ENCODE measurements around the gene ARHGAP22.

The ARHGAP22 gene

DNA sequence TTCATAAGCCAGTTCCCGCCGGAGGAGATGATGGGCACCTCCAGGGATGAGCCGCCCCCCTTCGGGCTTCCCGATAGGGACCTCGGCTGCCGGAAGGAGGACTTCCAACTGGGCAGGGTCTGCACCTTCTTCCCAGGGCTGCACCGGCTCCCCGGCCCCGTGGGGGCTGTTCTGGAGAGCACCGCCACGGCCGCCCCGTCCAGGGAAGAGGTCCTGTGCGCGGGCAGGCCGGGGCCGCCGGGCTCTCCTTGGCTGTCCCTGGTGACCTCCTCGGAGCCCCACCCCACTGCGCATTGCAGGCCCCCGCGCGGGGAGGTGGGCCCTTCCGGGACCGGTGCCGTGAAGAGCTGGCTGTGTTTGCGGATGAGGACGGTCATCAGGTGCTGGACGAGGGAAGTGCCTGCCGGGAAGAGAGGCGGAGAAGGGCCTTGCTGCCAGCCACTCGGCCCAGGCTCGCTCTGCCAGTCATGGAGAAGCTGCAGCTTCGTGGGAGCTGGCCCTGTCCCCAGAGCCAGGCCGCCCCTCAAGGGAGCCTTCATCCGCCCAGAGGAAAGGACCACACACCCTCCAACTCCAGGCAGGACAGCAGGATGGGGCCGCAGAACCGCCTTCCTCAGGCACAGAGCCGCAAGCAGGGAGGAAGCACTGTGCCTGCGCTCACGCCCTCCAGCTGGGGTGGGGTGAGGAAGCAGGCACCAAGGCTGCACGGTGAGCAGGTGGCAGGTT is 154.0 kb downstream of the ARHGAP22 start:
- Mint-ChIP-seq H3K4me1 (ENCODE audit: low read depth) (no peaks in the 10 kb centered on the region), H3K36me3 (ENCODE audit: low read depth) (no peaks in the 10 kb centered on the region), H3K27ac (no peak overlapping the region), H3K4me3 (no peak overlapping the region), H3K9me3 (no peaks in the 10 kb centered on the region), H3K27me3 (no peaks in the 10 kb centered on the region)

DNA sequence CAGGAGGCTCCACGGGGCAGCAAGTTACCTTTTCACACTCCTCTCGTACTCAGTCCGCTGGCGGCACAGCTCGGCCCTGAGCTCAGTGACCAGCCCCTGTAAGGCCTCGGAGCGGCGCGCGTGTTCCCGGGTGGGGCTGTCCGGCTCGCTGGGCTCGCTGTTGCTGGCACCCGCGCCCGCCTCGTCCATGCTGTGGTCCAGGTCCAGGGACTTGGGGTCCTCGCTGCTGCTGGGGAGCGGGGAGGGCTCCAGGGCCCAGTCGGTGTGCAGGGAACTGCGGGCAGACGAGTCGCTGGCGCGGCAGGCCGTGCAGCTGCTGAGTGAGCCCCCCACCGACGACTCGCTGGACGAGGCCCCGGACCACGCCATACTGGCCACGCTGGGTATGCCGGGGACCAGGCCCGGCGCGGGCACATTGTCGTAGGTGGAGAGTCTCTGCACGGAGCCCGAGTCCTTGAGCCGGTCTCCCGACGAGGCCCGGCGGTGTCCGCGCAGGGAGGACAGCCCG is 154.6 kb downstream of the ARHGAP22 start:
- no peaks in the 10 kb centered on the region for H3K27me3 Mint-ChIP-seq
- no peaks in the 10 kb centered on the region for H3K9me3 Mint-ChIP-seq
- H3K4me1 Mint-ChIP-seq (ENCODE audit: low read depth), result no peaks in the 10 kb centered on the region
- H3K27ac Mint-ChIP-seq, result no peak overlapping the region
- H3K36me3 Mint-ChIP-seq (ENCODE audit: low read depth), result no peaks in the 10 kb centered on the region
- H3K4me3 Mint-ChIP-seq, result no peak overlapping the region

DNA sequence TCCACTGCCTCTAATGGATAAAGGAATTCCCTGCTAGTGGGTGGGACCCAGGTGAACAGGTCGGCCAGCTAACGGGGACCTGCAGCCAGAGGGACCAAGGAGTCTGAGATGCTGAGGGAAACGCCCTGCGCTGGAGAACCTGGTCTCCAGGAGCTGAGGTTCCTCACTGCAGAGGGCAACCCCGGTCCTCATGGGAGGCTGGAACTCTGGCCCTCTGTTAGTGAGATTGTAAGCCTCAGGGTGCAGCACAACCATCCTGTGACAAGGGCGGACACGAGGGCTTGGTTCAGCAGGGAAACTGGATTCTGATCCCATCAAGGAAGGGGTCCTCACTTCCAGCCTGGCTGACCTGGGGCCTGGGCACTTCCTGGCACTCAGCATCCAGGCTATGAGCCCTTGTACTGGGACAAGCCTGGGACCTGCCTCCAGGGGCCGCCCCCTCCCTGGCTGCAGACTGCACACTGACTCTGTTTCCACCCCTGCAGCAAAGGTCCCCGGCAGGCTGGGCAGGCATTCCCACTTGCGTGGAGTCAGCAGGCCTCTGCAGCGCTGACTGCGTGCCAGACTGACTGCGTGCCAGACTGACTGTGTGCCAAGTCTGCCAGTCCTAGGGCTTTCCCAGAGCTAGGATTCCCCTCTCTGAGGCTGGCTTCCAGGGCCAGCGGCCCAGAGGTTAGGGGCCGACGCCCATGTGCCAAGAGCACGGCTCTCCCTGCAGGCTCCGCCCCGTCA is 155.2 kb downstream of the ARHGAP22 start:
- H3K4me1 Mint-ChIP-seq (ENCODE audit: low read depth), result no peaks in the 10 kb centered on the region
- no peaks in the 10 kb centered on the region for H3K9me3 Mint-ChIP-seq
- no peak overlapping the region for H3K27ac Mint-ChIP-seq
- no peak overlapping the region for H3K4me3 Mint-ChIP-seq
- H3K36me3 Mint-ChIP-seq (ENCODE audit: low read depth), result no peaks in the 10 kb centered on the region
- H3K27me3 Mint-ChIP-seq, result no peaks in the 10 kb centered on the region

DNA sequence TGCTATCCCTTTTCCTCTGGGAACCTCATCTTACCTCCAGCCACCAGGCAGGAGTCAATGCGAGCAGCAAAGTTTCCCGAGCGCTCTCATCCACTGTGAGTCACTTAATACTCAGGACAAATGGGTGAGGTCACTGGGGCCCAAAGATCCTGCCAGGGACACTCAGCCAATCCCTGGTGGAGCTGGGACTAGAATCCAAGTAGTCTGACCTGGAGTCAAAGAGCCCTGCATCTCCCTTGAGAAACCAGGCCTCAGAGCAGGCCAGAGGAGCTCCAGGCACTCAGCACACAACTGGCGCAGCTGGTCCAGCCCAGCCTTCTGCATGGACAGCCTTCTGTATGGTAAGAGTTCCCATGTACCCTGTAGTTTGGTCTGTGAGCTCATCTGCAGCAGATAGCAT is 156.1 kb downstream of the ARHGAP22 start:
- no peaks in the 10 kb centered on the region for H3K27me3 Mint-ChIP-seq
- no peaks in the 10 kb centered on the region for H3K9me3 Mint-ChIP-seq
- no peak overlapping the region for H3K27ac Mint-ChIP-seq
- H3K36me3 Mint-ChIP-seq (ENCODE audit: low read depth), result no peaks in the 10 kb centered on the region
- H3K4me3 Mint-ChIP-seq, result no peak overlapping the region
- no peaks in the 10 kb centered on the region for H3K4me1 Mint-ChIP-seq (ENCODE audit: low read depth)

DNA sequence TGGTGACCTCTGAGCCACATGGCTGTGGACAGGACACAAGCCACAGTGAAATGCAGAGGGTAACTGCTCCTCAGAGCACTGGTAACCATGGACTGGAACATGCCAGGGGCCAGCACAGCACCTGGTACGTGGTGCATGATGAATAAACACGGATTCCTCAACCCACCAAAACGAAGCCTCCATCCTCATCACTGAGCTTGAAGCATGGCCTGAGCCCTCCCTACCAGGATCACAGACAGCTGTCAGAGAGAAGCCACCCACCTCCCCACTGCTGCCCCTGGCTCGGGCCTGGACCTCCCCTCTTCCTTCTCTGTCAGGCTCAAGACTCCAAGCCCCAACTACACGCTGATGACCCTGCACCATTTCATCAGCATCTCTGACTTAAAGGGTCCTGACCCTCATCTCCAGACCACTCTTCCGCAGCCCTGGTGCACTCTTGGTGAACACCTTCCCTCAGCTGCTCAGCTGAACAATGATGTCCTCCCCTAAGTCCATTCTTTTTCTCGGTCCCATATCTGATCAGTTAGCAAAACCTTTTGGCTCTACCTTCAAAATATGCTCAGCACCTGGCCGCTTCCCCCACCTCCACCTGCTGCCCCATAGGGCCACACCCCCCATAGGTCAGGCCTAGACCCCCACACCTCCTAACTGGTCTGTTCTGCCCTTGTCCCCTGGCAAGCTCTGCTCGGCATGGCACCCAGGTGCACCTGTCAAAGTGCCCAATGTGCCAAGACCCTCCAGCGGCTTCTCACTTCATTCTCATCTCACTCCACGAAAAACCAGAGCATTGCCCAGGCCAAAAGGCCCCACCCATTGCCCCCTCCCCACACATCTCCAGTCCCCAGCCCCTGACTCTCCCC is 157.3 kb downstream of the ARHGAP22 start:
- Mint-ChIP-seq H3K9me3 (no peaks in the 10 kb centered on the region), H3K27me3 (no peaks in the 10 kb centered on the region), H3K27ac (no peak overlapping the region), H3K4me3 (no peak overlapping the region), H3K4me1 (ENCODE audit: low read depth) (no peaks in the 10 kb centered on the region), H3K36me3 (ENCODE audit: low read depth) (no peaks in the 10 kb centered on the region)

DNA sequence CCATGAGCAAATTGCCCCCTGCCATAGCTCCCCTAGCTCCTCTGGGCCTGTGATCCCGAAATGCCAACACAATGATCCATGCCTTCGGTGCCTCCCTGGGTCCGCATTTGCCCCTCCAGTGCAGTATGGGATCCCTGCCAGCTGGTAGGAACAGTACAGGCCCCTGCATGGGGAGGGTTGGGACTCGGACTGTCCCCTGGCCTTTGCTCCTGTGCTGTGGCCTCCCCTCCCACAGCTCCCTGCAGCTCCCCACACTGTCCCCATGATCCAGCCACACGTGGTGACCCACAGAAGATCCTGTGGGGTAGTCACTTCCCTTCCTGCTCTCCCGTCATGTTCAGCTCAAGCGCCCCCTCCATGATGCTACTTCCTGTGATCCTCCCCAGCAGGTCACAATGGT is 158.1 kb downstream of the ARHGAP22 start:
- no peaks in the 10 kb centered on the region for H3K4me1 Mint-ChIP-seq (ENCODE audit: low read depth)
- no peaks in the 10 kb centered on the region for H3K36me3 Mint-ChIP-seq (ENCODE audit: low read depth)
- H3K27ac Mint-ChIP-seq, result no peak overlapping the region

DNA sequence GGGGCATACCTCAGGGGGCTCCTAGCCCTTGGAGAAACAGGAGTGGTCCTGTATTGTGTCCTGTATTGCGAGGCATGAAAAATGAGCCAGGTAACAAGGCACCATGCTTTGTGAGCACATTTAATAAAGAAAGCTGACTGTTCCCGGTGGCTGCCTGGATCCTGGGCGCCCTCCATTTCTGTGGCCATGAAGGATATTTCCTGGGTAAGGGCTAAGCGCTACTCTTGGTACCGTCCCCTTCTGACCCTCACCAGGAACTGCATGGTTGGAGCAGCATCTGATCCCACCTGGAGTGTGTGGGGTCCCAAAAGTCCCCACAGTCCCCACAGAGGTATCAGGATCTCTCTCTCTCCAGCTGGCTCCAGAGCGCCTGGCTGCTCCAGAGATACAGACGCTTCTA is 158.9 kb downstream of the ARHGAP22 start:
- H3K9me3 Mint-ChIP-seq, result no peaks in the 10 kb centered on the region
- no peak overlapping the region for H3K27ac Mint-ChIP-seq
- H3K4me1 Mint-ChIP-seq (ENCODE audit: low read depth), result no peaks in the 10 kb centered on the region
- H3K4me3 Mint-ChIP-seq, result no peak overlapping the region
- no peaks in the 10 kb centered on the region for H3K27me3 Mint-ChIP-seq
- H3K36me3 Mint-ChIP-seq (ENCODE audit: low read depth), result no peaks in the 10 kb centered on the region

More for the DNA sequence above, 158.1 kb downstream of the ARHGAP22 start:
- Mint-ChIP-seq H3K4me3 (no peak overlapping the region), H3K27me3 (no peaks in the 10 kb centered on the region), H3K9me3 (no peaks in the 10 kb centered on the region)

DNA sequence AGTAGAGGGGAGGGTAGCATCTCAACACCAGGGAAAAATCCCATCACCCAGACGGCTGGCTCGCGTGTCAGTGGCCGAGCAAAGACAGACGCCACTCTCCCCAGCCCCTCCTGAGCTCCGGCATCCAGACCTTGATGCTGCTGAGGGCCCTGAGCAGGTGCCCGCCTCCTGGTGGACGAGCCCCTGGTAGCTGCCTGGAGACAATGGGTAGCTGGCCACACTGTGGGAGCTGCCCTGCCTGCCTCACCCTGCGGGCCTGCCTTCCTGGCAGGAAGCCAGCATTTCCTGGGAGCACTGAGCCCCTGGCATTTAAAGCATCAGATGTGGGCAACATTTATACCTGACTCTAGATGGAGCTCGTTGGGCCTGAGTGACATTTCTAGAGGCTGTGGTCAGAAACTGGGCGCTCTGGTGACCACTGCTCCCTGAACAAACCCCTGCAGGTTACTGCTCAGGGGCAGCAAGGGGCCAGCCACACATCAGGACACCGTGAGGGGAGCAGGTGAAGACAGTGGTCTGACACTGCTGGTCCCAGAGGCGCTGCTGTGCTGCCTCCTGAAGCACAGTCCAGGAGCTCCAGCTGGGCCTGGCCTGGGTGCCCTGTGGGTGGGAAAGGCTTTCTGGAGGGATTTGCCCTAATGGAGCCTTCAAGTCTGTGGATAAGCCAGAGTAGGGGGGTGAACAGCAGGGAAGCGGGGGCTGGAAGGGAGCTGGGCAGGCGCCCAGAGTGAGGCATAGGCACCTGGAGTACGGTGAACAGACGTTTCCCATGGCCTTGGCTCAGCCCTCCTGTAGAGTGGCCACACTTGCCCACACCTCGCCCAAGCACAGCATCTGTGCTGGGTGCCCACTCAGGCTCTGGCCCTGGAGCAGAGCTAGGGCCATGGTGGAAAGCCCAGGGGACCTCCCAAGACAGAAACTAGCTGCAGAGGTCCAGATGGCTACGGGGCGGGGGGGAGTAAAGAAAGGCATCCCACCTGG is 159.7 kb downstream of the ARHGAP22 start:
- no peak overlapping the region for H3K27ac Mint-ChIP-seq
- no peak overlapping the region for H3K4me3 Mint-ChIP-seq
- no peaks in the 10 kb centered on the region for H3K4me1 Mint-ChIP-seq (ENCODE audit: low read depth)

DNA sequence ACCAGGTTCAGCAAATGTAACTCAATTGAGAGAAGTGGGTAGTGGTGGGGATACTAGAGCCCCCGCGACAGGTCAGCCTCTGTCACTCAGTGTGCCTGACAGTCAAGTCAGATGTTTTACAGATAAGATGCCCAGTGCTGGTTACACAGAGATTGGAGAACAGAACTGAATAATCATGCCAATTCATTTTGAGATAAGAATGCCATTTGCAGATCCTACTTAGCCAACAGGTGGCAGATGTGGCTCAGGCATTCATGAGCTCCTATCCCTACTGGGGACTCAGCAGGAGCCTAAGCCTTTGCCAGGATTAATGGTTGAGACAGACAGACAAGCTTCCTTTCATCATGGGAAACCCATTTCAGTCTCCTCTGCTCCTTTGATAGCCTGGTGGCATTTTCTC is 160.6 kb downstream of the ARHGAP22 start:
- H3K4me1 Mint-ChIP-seq (ENCODE audit: low read depth), result no peaks in the 10 kb centered on the region
- no peak overlapping the region for H3K4me3 Mint-ChIP-seq
- H3K27ac Mint-ChIP-seq, result no peak overlapping the region
- H3K9me3 Mint-ChIP-seq, result no peaks in the 10 kb centered on the region
- H3K36me3 Mint-ChIP-seq (ENCODE audit: low read depth), result no peaks in the 10 kb centered on the region
- no peaks in the 10 kb centered on the region for H3K27me3 Mint-ChIP-seq

More for the DNA sequence above, 159.7 kb downstream of the ARHGAP22 start:
- H3K36me3 Mint-ChIP-seq (ENCODE audit: low read depth), result no peaks in the 10 kb centered on the region
- H3K27me3 Mint-ChIP-seq, result no peaks in the 10 kb centered on the region
- H3K9me3 Mint-ChIP-seq, result no peaks in the 10 kb centered on the region

DNA sequence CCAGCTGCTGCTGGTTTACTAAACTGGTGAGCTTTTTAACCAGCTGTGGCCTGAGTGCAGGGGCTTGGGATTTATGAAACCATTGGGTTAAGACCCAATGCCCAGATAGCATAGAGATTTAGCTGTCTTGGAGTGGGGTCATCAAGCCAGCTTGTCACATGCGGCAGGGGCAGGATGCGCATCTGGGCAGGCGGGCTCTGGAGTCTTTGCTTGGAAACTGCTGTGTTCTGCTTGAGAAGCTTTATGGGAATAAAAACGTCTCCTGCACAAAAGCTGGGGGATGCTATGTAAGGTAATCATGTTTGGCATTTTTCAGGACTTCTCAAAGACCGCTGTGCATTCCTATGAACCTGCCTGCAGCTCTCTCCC is 162.1 kb downstream of the ARHGAP22 start:
- Mint-ChIP-seq H3K27me3 (no peaks in the 10 kb centered on the region), H3K36me3 (ENCODE audit: low read depth) (peaks cover 6% of the 10 kb centered on the region), H3K4me1 (ENCODE audit: low read depth) (no peaks in the 10 kb centered on the region), H3K27ac (no peak overlapping the region), H3K4me3 (no peak overlapping the region), H3K9me3 (no peaks in the 10 kb centered on the region)

DNA sequence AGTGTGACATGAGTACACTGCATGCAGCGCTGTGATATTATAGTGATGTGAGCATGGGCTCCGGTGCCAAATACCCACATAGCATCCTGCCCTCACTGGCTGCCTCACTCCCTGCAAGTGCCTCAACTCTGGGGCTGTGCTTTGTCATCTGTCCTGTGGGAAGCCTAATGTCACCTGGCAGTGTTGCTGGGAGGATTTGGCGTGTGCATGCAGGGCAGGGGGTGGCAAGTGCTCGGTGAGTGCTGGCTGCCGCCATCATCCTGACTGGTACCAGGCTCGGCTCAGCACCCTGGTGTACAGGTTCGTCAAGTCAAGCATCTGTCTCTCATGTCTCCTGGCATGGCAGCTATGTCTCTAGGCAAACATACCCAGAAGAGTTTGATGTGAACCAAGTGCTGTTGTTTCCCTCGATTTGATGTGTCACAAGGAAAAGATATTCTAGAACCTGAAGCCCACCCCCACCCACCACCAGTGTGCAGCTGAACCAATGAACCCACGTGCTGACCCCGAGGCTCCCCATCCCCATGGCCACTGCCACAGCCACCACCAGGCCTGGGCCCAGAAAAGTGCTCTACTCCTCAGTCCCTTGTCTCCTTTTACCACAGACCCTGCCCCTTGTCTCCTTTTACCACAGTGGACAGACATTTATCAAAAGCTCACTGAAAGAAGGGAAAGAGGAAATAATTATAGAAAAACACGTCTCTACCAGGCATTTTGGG is 162.6 kb downstream of the ARHGAP22 start:
- Mint-ChIP-seq H3K4me3 (no peak overlapping the region), H3K27ac (no peak overlapping the region), H3K27me3 (no peaks in the 10 kb centered on the region), H3K4me1 (ENCODE audit: low read depth) (no peaks in the 10 kb centered on the region), H3K9me3 (no peaks in the 10 kb centered on the region), H3K36me3 (ENCODE audit: low read depth) (peaks cover 6% of the 10 kb centered on the region)

DNA sequence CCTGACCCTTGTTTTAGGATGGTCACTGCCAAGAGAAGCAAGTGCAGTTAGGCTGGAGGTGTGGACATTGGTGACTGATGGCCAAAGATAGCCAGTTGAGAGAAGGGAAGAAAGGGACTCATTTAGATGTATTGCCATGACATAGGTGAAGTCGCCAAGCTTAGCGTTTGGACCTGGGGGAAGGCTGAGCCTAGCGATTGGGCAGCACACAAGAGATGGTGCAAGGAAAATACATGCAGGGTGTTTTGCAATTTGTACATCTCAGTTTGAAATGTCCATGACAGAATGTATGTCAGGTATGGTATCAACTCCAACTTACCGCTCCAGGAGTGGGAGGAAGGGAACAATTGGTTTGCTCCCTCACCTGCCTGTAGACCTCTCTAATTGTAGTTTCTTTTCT is 164.1 kb downstream of the ARHGAP22 start:
- Mint-ChIP-seq H3K9me3 (no peaks in the 10 kb centered on the region), H3K4me3 (no peak overlapping the region), H3K4me1 (ENCODE audit: low read depth) (no peaks in the 10 kb centered on the region), H3K27me3 (no peaks in the 10 kb centered on the region), H3K27ac (no peak overlapping the region), H3K36me3 (ENCODE audit: low read depth) (peaks cover 6% of the 10 kb centered on the region)

DNA sequence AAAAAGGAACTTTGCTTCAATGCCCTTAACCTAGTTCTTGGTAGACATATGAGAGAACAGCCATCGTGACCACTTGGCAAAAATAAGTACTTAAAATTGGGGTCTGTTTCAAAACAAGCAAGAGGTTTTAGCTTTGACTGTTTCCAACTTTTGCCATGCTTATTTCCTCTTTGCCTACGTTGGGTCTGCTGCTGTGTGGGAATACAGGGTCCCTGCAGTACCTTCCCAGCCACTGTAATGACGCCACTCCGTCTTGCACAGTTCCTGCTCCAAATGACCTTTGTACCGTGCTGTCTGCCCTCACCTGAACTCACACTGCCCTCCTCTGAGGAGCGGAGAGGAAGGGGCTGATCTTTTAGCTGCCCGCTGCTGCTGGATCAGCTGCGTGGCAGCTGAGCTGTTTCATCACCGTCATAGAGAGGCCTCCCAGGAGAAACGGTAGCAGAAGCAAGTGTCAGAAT is 165.3 kb downstream of the ARHGAP22 start:
- Mint-ChIP-seq H3K4me3 (no peak overlapping the region), H3K27ac (no peak overlapping the region), H3K27me3 (no peaks in the 10 kb centered on the region), H3K36me3 (ENCODE audit: low read depth) (peaks cover 7% of the 10 kb centered on the region), H3K4me1 (ENCODE audit: low read depth) (no peaks in the 10 kb centered on the region), H3K9me3 (no peaks in the 10 kb centered on the region)
